ENCODE data around the gene NEMF.
"Not testable (repeated sequence)": the region's sequence is repeated elsewhere in the genome, so short reads cannot be mapped to it uniquely, and the experiment has no call there.

The NEMF gene

GRCh38 chr14:49745191-49745590 is 107.4 kb downstream of the NEMF start:
- DNase-seq = no peak

GRCh38 chr14:49735669-49736068 is 116.9 kb downstream of the NEMF start:
- DNase-seq = not testable (repeated sequence)

- no peak for DNase-seq
Observed at GRCh38 chr14:49733836-49734235, 118.8 kb downstream of the NEMF start.

DNA sequence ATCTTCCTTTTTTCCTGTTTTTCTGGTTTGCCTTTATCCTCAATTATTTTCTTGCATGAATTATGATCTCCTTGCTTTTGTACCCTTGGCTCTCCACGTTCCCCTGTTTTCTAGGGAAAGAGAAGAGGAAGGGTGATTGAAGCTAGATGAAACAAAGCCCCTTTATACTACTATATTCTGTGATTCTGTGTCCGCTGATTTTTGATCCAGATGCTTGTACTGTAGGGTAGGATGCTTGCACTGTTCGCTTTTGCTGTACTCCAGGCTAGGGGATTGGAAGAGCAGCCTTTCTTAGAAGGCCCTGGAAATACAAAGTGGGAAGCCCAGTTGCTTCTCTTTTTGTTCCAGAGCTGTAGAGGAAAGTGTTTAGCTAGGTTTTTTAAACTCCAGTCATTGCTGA is 119.7 kb downstream of the NEMF start:
- no peak for DNase-seq

Measured in NCI-H2227 treated with DMSO at 0.1 percent for 48 hours (cell line).